ENCODE measurements around the gene CACYBP.

CACYBP gene

DNA sequence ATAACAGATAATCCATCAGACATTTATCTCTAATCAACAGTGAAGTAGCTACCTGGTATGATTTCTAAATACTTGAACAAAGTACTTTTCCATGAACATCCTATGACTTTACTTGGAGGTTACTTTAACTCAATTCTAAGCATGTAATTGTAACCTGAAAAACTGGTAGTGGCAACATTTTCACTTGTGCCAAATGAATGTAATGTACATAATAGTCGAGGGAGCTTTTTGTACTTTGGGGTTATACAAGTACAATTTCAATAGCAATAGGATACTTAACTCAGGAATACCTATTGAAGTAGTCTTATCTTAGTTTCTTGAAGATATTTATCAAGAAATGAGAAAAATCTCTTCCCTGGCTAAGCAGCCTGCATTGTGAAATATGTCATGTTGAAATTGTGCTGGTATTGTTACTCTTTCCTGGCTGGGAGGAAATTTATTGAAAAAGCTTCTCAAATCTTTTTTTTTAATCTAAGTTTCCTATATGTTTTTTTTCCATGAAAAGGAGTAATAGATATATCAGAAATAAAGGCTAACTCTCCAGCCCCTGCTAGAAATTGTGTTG, 33.7 kb upstream of the CACYBP start:
- Histone ChIP-seq H3K9me3 (ENCODE audit: insufficient read depth, low read depth, low read length) (no peaks in the 10 kb centered on the region), H3K4me1 (ENCODE audit: control insufficient read depth in 1 of 2, insufficient read depth in 2 of 2, low read length in 2 of 2) (peaks cover 8 to 20% of the 10 kb centered on the region in 2 experiments), H3K4me3 (ENCODE audit: low read depth, low read length) (no peak overlapping the region), H3K14ac (ENCODE audit: low read length) (no peak overlapping the region), H4K12ac (ENCODE audit: low read depth, low read length) (no peak overlapping the region), H2BK5ac (ENCODE audit: low read depth, low read length, poor library complexity) (no peak overlapping the region), H3K27me3 (ENCODE audit: insufficient read depth, low read length) (no peaks in the 10 kb centered on the region), H2BK120ac (ENCODE audit: insufficient read depth, low read length, poor library complexity) (no peak overlapping the region), H3K79me1 (ENCODE audit: low read length) (peaks cover 16% of the 10 kb centered on the region), H3K79me2 (ENCODE audit: control insufficient read depth, insufficient read depth, low read length, poor library complexity) (no peaks in the 10 kb centered on the region), H3K4me2 (ENCODE audit: low read length) (no peak overlapping the region), H2BK12ac (ENCODE audit: low read length) (no peak overlapping the region), H3K36me3 (ENCODE audit: control insufficient read depth in 1 of 2, insufficient read depth in 2 of 2, low read length in 2 of 2) (no peaks in the 10 kb centered on the region), H4K91ac (ENCODE audit: low read depth, low read length) (no peak overlapping the region), H2AK5ac (ENCODE audit: low read length) (no peak overlapping the region), H3K27ac (ENCODE audit: low read depth, low read length) (peak overlapping the region; percentile 81), H3K23ac (ENCODE audit: low read length) (no peak overlapping the region), H2AFZ (ENCODE audit: insufficient read depth, low read length, poor library complexity) (no peak overlapping the region), H4K8ac (ENCODE audit: low read depth, low read length) (no peak overlapping the region), H3K18ac (ENCODE audit: low read length) (no peak overlapping the region), H3K4ac (ENCODE audit: low read depth, low read length) (no peak overlapping the region), H3K9ac (ENCODE audit: low read length) (no peak overlapping the region)
- DNase-seq, result peak; percentile 66 to 100
- WGBS (ENCODE audit: extremely low coverage, insufficient coverage, insufficient read length), result no CpG with 5 or more reads among the region's 1 CpG

- no peak overlapping the region for H3K9ac ChIP-seq (ENCODE audit: low read length)
- H3K36me3 ChIP-seq (ENCODE audit: control insufficient read depth in 1 of 2, insufficient read depth in 2 of 2, low read length in 2 of 2), result no peaks in the 10 kb centered on the region
- DNase-seq, result peak in 1 of 2 donors; percentile 20
- no peak overlapping the region for H2AK5ac ChIP-seq (ENCODE audit: low read length)
- peak overlapping the region; percentile 24 for H4K91ac ChIP-seq (ENCODE audit: low read depth, low read length)
- H2BK12ac ChIP-seq (ENCODE audit: low read length), result no peak overlapping the region
- no peaks in the 10 kb centered on the region for H3K79me2 ChIP-seq (ENCODE audit: control insufficient read depth, insufficient read depth, low read length, poor library complexity)
- no peak overlapping the region for H2BK5ac ChIP-seq (ENCODE audit: low read depth, low read length, poor library complexity)
- no peak overlapping the region for H4K8ac ChIP-seq (ENCODE audit: low read depth, low read length)
- H3K79me1 ChIP-seq (ENCODE audit: low read length), result peaks cover 16% of the 10 kb centered on the region
- WGBS (ENCODE audit: extremely low coverage, insufficient coverage, insufficient read length), result no CpG with 5 or more reads among the region's 4 CpGs
- no peak overlapping the region for H4K12ac ChIP-seq (ENCODE audit: low read depth, low read length)
- H3K18ac ChIP-seq (ENCODE audit: low read length), result no peak overlapping the region
- no peak overlapping the region for H2BK120ac ChIP-seq (ENCODE audit: insufficient read depth, low read length, poor library complexity)
- H3K4ac ChIP-seq (ENCODE audit: low read depth, low read length), result no peak overlapping the region
- H3K14ac ChIP-seq (ENCODE audit: low read length), result no peak overlapping the region
- H3K4me1 ChIP-seq (ENCODE audit: control insufficient read depth in 1 of 2, insufficient read depth in 2 of 2, low read length in 2 of 2), result peaks cover 8 to 20% of the 10 kb centered on the region in 2 experiments
- H2AFZ ChIP-seq (ENCODE audit: insufficient read depth, low read length, poor library complexity), result no peak overlapping the region
- no peaks in the 10 kb centered on the region for H3K27me3 ChIP-seq (ENCODE audit: insufficient read depth, low read length)
- no peak overlapping the region for H3K27ac ChIP-seq (ENCODE audit: low read depth, low read length)
- no peak overlapping the region for H3K23ac ChIP-seq (ENCODE audit: low read length)
- no peaks in the 10 kb centered on the region for H3K9me3 ChIP-seq (ENCODE audit: insufficient read depth, low read depth, low read length)
- H3K4me3 ChIP-seq (ENCODE audit: low read depth, low read length), result no peak overlapping the region
- no peak overlapping the region for H3K4me2 ChIP-seq (ENCODE audit: low read length)
These were observed 31.7 kb upstream of the CACYBP start for GRCh38 chr1:174967845-174968705.

DNA sequence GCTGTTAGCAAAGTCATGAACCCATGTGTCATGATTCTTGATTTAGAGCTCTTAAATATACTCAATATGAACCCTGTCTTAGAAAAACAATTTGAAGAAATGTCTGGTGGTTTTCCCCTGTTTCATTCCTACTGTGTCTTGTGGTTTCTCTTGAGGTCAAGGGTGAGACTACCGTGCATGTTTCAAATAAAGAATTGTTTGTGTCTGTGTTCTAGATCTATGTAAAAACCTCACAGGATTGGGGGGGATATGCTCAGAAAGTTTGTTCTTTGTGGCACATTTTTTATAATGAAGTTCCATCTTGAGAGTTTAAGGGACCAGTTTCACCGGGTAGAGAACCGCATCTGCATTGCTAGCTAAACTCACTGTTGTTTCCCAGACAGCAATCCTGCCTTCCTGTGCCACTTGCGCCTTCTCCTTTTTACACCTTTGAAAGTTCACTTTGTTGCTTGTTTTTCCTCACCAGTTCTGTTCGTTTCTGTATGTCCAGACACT, 30.9 kb upstream of the CACYBP start:
- Histone ChIP-seq H3K14ac (ENCODE audit: low read length) (peak overlapping the region; percentile 4), H3K4me3 (ENCODE audit: low read depth, low read length) (no peak overlapping the region), H3K27ac (ENCODE audit: low read depth, low read length) (peak overlapping the region; percentile 76), H3K9me3 (ENCODE audit: insufficient read depth, low read depth, low read length) (no peaks in the 10 kb centered on the region), H3K4me2 (ENCODE audit: low read length) (peak overlapping the region; percentile 38), H3K79me2 (ENCODE audit: control insufficient read depth, insufficient read depth, low read length, poor library complexity) (no peaks in the 10 kb centered on the region), H3K27me3 (ENCODE audit: insufficient read depth, low read length) (no peaks in the 10 kb centered on the region), H2AK5ac (ENCODE audit: low read length) (no peak overlapping the region), H2BK5ac (ENCODE audit: low read depth, low read length, poor library complexity) (peak overlapping the region; percentile 10), H3K9ac (ENCODE audit: low read length) (no peak overlapping the region), H3K36me3 (ENCODE audit: control insufficient read depth in 1 of 2, insufficient read depth in 2 of 2, low read length in 2 of 2) (no peaks in the 10 kb centered on the region), H3K23ac (ENCODE audit: low read length) (no peak overlapping the region), H4K12ac (ENCODE audit: low read depth, low read length) (no peak overlapping the region), H2BK120ac (ENCODE audit: insufficient read depth, low read length, poor library complexity) (peak overlapping the region; percentile 6), H3K79me1 (ENCODE audit: low read length) (peaks cover 16% of the 10 kb centered on the region), H3K18ac (ENCODE audit: low read length) (no peak overlapping the region), H4K8ac (ENCODE audit: low read depth, low read length) (no peak overlapping the region), H2AFZ (ENCODE audit: insufficient read depth, low read length, poor library complexity) (no peak overlapping the region), H2BK12ac (ENCODE audit: low read length) (peak overlapping the region; percentile 21), H3K4ac (ENCODE audit: low read depth, low read length) (no peak overlapping the region), H4K91ac (ENCODE audit: low read depth, low read length) (peak overlapping the region; percentile 30), H3K4me1 (ENCODE audit: control insufficient read depth in 1 of 2, insufficient read depth in 2 of 2, low read length in 2 of 2) (peaks cover 8 to 20% of the 10 kb centered on the region in 2 experiments)
- no CpG with 5 or more reads among the region's 5 CpGs for WGBS (ENCODE audit: extremely low coverage, insufficient coverage, insufficient read length)
- peak in 1 of 2 donors; percentile 24 for DNase-seq

DNA sequence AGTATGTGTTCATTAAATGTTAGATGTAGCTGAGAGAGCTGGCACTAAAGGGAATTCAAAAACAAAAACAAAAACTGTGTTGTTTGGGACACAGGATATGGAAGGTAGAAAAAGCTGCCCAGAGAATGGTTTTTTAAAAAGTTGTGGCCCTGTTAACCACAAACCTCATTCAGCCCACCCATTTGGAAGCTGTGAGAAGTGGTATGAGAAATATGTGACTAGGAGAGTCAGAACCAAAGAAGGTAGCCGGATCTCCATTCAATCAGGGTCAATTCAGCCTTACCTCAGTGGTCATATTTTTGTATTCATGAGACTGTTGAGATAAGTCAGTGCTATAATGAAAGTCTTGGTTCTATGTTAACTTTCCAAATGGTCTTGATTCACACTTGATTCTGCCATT, 29.8 kb upstream of the CACYBP start:
- no peak overlapping the region for H4K91ac ChIP-seq (ENCODE audit: low read depth, low read length)
- no peak overlapping the region for H2BK120ac ChIP-seq (ENCODE audit: insufficient read depth, low read length, poor library complexity)
- no peak overlapping the region for H3K18ac ChIP-seq (ENCODE audit: low read length)
- no peaks in the 10 kb centered on the region for H3K9me3 ChIP-seq (ENCODE audit: insufficient read depth, low read depth, low read length)
- no peak overlapping the region for H2BK5ac ChIP-seq (ENCODE audit: low read depth, low read length, poor library complexity)
- H3K27ac ChIP-seq (ENCODE audit: low read depth, low read length), result peak overlapping the region; percentile 28
- H4K12ac ChIP-seq (ENCODE audit: low read depth, low read length), result no peak overlapping the region
- no peak overlapping the region for H2BK12ac ChIP-seq (ENCODE audit: low read length)
- no peak overlapping the region for H2AFZ ChIP-seq (ENCODE audit: insufficient read depth, low read length, poor library complexity)
- DNase-seq, result no peak
- no peak overlapping the region for H3K4me2 ChIP-seq (ENCODE audit: low read length)
- H3K4me3 ChIP-seq (ENCODE audit: low read depth, low read length), result no peak overlapping the region
- H2AK5ac ChIP-seq (ENCODE audit: low read length), result no peak overlapping the region
- no peak overlapping the region for H4K8ac ChIP-seq (ENCODE audit: low read depth, low read length)
- H3K79me2 ChIP-seq (ENCODE audit: control insufficient read depth, insufficient read depth, low read length, poor library complexity), result no peaks in the 10 kb centered on the region
- WGBS (ENCODE audit: extremely low coverage, insufficient coverage, insufficient read length), result no CpG with 5 or more reads among the region's 1 CpG
- H3K79me1 ChIP-seq (ENCODE audit: low read length), result peaks cover 15% of the 10 kb centered on the region
- no peak overlapping the region for H3K23ac ChIP-seq (ENCODE audit: low read length)
- no peaks in the 10 kb centered on the region for H3K36me3 ChIP-seq (ENCODE audit: control insufficient read depth in 1 of 2, insufficient read depth in 2 of 2, low read length in 2 of 2)
- H3K14ac ChIP-seq (ENCODE audit: low read length), result no peak overlapping the region
- H3K9ac ChIP-seq (ENCODE audit: low read length), result no peak overlapping the region
- H3K4ac ChIP-seq (ENCODE audit: low read depth, low read length), result no peak overlapping the region
- H3K4me1 ChIP-seq (ENCODE audit: control insufficient read depth in 1 of 2, insufficient read depth in 2 of 2, low read length in 2 of 2), result peaks cover 8 to 19% of the 10 kb centered on the region in 2 experiments
- H3K27me3 ChIP-seq (ENCODE audit: insufficient read depth, low read length), result no peaks in the 10 kb centered on the region
